IMR-90 (cell line): ENCODE measurements around the gene TPI1. TPM values are rescaled to one million over a fixed set of nuclear protein-coding genes. Genes with fewer than 3 reads are reported as not detected.

Source experiments
- CEBPB ChIP-seq: IDR thresholded peaks from 2 replicates; pipeline ENCODE4 v1.6.1; 2012; ENCODE audit warnings: low read depth, low read length, improper control_type of control experiment
- CHD1 ChIP-seq: IDR thresholded peaks from 2 replicates; pipeline ENCODE4 v1.6.1; 2012; ENCODE audit warnings: low read depth, low read length, improper control_type of control experiment
- MAZ ChIP-seq: IDR thresholded peaks from 2 replicates; pipeline ENCODE4 v1.6.1; 2012; ENCODE audit warnings: low read depth, mild to moderate bottlenecking, low read length, improper control_type of control experiment, moderate library complexity, borderline replicate concordance
- POLR2A ChIP-seq: IDR thresholded peaks from 2 replicates; pipeline ENCODE4 v1.6.1; 2012; ENCODE audit warnings: mild to moderate bottlenecking, low read depth, low read length
- RAD21 ChIP-seq: IDR thresholded peaks from 2 replicates; pipeline ENCODE4 v1.6.1; 2012; ENCODE audit warnings: low read length, improper control_type of control experiment
- RCOR1 ChIP-seq: IDR thresholded peaks from 2 replicates; pipeline ENCODE4 v1.6.1; 2012; ENCODE audit warnings: mild to moderate bottlenecking, low read length, improper control_type of control experiment; ENCODE audit not compliant: insufficient replicate concordance
- SMC3 ChIP-seq: fragments of 150-350 bp; IDR thresholded peaks from 2 replicates; pipeline ENCODE4 v1.6.1; 2016; ENCODE audit warnings: low read depth, mild to moderate bottlenecking, antibody characterized with exemption, low read length, moderate library complexity
- polyA plus RNA-seq, 3 experiments: library from polyadenylated mRNA; depleted of rRNA; stranded (reverse); fragments of >200 nt; gene quantifications; 2 replicates each; pipeline ENCODE4 v1.2.3, GENCODE V29; 2012; ENCODE audit warnings: low replicate concordance in 1 of 3
- total RNA-seq: library from RNA; depleted of rRNA; stranded (reverse); fragments of >200 nt; gene quantifications from 2 replicates; pipeline ENCODE4 v1.2.3, GENCODE V29; 2012

The TPI1 gene
- total and polyA plus RNA-seq, 2 of the 4 experiments (the other 2 are of a cell fraction): 1,995 to 2,176 TPM

DNA sequence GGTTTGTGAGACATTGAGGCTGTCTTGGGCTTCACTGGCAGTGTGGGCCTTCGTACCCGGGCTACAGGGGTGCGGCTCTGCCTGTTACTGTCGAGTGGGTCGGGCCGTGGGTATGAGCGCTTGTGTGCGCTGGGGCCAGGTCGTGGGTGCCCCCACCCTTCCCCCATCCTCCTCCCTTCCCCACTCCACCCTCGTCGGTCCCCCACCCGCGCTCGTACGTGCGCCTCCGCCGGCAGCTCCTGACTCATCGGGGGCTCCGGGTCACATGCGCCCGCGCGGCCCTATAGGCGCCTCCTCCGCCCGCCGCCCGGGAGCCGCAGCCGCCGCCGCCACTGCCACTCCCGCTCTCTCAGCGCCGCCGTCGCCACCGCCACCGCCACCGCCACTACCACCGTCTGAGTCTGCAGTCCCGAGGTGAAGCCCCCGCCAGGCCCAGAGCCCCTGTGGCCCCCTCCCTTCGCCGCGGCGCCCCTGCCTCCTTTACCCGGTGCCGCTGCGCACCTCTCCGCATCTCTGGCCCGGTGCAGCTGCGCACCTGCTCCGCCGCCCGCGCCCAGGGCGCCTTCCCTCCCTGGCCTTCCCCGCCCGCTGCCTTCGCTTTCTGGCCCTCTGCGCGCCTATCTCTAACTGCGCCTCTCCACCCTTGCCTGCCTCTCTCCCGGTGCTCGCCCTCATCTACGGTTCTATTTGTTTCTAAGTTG lies 47.1 kb downstream of the TPI1 start, which contains the start of gene ENO2 (continued):
- TF ChIP-seq SMC3: no peak
- TF ChIP-seq CEBPB: no peak
- no peak for TF ChIP-seq CHD1
- peak; percentile 85; the same call in 1 of the 2 replicates for TF ChIP-seq MAZ
- no peak for TF ChIP-seq RAD21
- TF ChIP-seq RCOR1: peak; percentile 11
- TF ChIP-seq POLR2A: no peak
